ENCODE measurements around the gene EPHA2. TPM values are rescaled to one million over a fixed set of nuclear protein-coding genes. Genes with fewer than 3 reads are reported as not detected.
"Not testable (repeated sequence)": the region's sequence is repeated elsewhere in the genome, so short reads cannot be mapped to it uniquely, and the experiment has no call there.

EPHA2 gene
- total RNA-seq, 1 donor from 2014 or later: 264 TPM

- Histone ChIP-seq H3K36me3 (no peaks in the 10 kb centered on the region), H3K4me3 (no peak overlapping the region), H3K4me1 (peaks cover 3% of the 10 kb centered on the region), H3K27ac (no peak overlapping the region), H3K27me3 (no peaks in the 10 kb centered on the region), H3K9me3 (no peaks in the 10 kb centered on the region)
- no peak for DNase-seq (ENCODE audit: extremely low spot score in 2 of 2)
- no peak for TF ChIP-seq CTCF (IDR thresholded peaks at IDR 0.05)
- no peak for TF ChIP-seq POLR2A (IDR thresholded peaks at IDR 0.05)
- no peak for TF ChIP-seq POLR2AphosphoS5 (IDR thresholded peaks at IDR 0.05; ENCODE audit: insufficient read depth in 1 of 2, low read depth in 1 of 2)
- intact Hi-C loops (cut with DNase I): no loop called here
These were observed 41.0 kb upstream of the EPHA2 start for GRCh38 chr1:16196874-16197273.

GRCh38 chr1:16196139-16196538 lies 40.3 kb upstream of the EPHA2 start:
- intact Hi-C loops (cut with DNase I); H3K9me3 ChIP-seq; H3K36me3 ChIP-seq; H3K27ac ChIP-seq; DNase-seq (ENCODE audit: extremely low spot score in 2 of 2); H3K27me3 ChIP-seq; H3K4me3 ChIP-seq: not testable (repeated sequence)
- H3K4me1 ChIP-seq: peaks cover 10% of the 10 kb centered on the region

GRCh38 chr1:16195518-16195905 lies 39.6 kb upstream of the EPHA2 start:
- H3K27ac ChIP-seq: peak overlapping the region; percentile 50
- H3K4me3 ChIP-seq: no peak overlapping the region

GRCh38 chr1:16191916-16192546 lies 36.2 kb upstream of the EPHA2 start:
- no peaks in the 10 kb centered on the region for H3K36me3 ChIP-seq
- no peaks in the 10 kb centered on the region for H3K27me3 ChIP-seq
- H3K4me3 ChIP-seq: no peak overlapping the region
- no peaks in the 10 kb centered on the region for H3K9me3 ChIP-seq
- intact Hi-C loops (cut with DNase I): no loop called here
- no peak for TF ChIP-seq POLR2AphosphoS5 (IDR thresholded peaks at IDR 0.05; ENCODE audit: insufficient read depth in 1 of 2, low read depth in 1 of 2)
- no peak for TF ChIP-seq CTCF (IDR thresholded peaks at IDR 0.05)
- no peak for TF ChIP-seq POLR2A (IDR thresholded peaks at IDR 0.05)
- no peak for DNase-seq (ENCODE audit: extremely low spot score in 2 of 2)
- no peak overlapping the region for H3K27ac ChIP-seq
- peaks cover 42% of the 10 kb centered on the region for H3K4me1 ChIP-seq

More at GRCh38 chr1:16195518-16195905, 39.6 kb upstream of the EPHA2 start:
- H3K9me3 ChIP-seq: no peaks in the 10 kb centered on the region
- TF ChIP-seq CTCF (IDR thresholded peaks at IDR 0.05): no peak
- TF ChIP-seq POLR2A (IDR thresholded peaks at IDR 0.05): no peak
- peak in 1 of 2 donors; percentile 32 for TF ChIP-seq POLR2AphosphoS5 (IDR thresholded peaks at IDR 0.05; ENCODE audit: insufficient read depth in 1 of 2, low read depth in 1 of 2)
- no peak for DNase-seq (ENCODE audit: extremely low spot score in 2 of 2)
- no peaks in the 10 kb centered on the region for H3K36me3 ChIP-seq
- H3K4me1 ChIP-seq: peaks cover 14% of the 10 kb centered on the region
- intact Hi-C loops (cut with DNase I): no loop called here
- no peaks in the 10 kb centered on the region for H3K27me3 ChIP-seq

GRCh38 chr1:16191309-16191708 lies 35.4 kb upstream of the EPHA2 start:
- Histone ChIP-seq H3K9me3 (no peaks in the 10 kb centered on the region), H3K27ac (no peak overlapping the region), H3K4me1 (peaks cover 42% of the 10 kb centered on the region), H3K27me3 (no peaks in the 10 kb centered on the region), H3K36me3 (no peaks in the 10 kb centered on the region), H3K4me3 (no peak overlapping the region)
- TF ChIP-seq POLR2AphosphoS5 (IDR thresholded peaks at IDR 0.05; ENCODE audit: insufficient read depth in 1 of 2, low read depth in 1 of 2): no peak
- TF ChIP-seq CTCF (IDR thresholded peaks at IDR 0.05): no peak
- TF ChIP-seq POLR2A (IDR thresholded peaks at IDR 0.05): no peak
- intact Hi-C loops (cut with DNase I): no loop called here
- no peak for DNase-seq (ENCODE audit: extremely low spot score in 2 of 2)
